ENCODE data around the gene MAP1B.

Gene MAP1B

DNA sequence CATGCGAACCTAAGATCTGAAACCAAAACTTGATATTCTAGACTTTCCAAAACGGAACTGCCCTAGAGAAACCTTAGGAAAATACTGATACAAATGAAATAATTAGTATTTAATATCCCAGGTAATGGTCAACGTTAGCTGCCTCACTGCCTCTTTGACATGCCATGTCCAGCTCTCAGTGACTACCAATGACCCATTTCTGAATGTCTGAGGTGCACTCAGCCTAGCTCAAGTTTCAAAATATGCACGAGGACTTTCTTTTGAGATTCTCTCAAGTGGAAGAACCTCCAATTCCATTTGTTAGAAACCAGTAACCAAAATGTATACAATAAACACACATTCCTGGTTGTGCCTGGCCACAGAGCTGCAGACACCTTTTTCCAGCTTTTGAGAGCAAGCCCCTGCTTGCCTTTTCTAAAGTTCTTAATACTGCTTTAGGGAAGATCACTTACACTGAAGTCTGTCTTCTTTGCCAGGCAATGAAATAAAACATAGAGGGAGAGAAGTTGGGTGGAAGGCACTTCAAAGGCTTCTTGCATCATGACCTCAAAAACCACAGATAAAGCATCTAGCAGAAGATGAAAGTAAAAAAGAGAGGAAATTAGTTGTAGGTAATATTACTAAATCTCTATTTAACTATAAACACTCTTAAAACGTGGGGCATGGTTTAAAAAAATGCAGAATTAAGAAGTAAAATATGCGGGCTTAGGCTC lies 124.9 kb downstream of the MAP1B start:
- DNase-seq: no peak

DNA sequence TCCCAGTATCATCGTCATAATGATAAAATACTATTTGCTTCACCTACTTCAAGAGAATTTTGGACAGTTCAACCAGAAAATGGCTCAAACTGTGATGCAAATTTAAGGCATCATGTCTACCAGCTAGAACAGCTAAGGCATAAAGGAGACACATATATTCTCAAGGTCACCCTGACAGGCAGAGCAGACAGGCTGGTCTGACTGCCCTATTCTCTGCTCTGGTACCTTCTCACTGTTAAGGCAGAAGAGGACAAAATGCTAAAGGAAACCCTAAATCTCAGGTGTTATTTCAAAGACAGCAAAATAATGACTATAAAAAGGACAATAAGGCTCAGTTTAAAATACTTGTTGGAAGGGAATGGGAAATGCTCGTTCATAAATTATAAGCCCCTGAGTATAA lies 125.6 kb downstream of the MAP1B start:
- DNase-seq: no peak

DNA sequence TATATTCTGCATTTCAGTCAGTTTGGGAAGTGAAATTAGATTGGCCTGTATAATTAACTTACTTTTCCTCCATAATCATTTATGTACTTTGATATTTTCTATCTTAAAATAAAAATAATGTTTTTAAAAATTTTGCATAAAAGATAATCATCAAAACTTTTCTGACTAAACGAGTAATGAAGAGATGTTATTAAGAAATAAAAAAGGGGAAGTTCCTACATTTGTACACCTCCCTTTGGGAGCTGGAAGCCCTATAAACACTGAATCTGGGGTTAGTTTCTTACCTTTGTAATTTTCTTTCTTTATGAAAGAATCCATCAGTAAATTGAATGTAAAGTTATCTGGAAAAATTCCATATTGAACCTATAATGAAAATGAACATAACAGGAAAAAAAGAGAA lies 126.6 kb downstream of the MAP1B start:
- no peak for DNase-seq

DNA sequence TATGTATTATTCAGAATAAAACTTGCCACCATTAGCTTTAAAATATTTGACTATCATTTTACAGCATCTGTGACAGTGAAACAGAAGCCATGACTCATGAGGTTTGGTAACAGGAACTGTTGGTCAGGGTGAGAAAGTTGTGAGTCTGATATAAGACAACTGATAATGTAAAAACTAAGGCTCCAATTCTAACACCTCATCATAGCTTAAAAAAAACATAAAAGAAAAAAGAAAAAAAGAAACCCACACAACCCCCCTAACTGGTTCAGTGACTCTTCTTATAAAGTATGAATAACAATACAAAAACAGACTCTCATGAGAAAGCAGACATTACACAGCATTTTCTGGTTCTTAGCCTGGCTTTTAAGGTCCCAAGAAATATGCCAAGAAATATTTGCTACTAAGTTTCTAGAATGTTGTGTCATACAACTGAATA lies 127.0 kb downstream of the MAP1B start:
- no peak for DNase-seq

DNA sequence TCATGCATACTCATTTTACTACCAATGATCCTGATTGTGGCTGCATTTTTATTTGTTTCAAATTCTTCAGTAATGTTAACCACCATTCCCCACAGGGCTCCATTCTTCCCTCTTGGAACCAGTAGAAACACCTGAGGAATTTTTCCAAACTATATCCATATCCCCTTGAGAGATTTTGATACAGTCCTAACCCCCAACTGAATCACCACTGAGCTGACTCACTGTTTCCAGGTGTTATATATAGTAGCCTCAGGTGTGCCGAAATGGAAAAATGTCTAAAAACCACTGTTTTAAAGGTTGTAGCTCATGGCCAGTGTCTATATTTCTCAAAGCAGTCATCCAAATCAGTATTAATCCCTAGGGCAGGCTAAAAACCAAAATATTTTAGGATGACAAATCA lies 127.6 kb downstream of the MAP1B start:
- DNase-seq: no peak

DNA sequence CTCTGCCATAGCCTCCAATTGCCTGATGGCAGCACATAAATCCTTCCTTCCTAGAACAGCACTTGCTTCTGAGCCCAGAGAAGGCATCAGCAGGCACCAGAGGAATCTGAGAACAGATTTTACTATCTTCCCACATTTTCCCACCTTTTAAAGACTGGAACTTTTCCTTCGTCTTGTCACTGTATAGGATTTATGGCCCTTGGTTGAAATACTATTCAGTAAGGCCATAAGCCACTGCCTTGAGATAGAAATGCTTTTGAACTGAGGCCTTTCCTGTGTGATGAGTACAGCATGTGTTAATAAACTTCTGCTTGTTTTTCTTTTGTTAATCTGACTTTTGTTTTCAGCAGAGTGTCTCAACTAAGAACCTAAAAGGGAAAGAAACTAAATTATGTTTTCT lies 128.4 kb downstream of the MAP1B start:
- DNase-seq: no peak

DNA sequence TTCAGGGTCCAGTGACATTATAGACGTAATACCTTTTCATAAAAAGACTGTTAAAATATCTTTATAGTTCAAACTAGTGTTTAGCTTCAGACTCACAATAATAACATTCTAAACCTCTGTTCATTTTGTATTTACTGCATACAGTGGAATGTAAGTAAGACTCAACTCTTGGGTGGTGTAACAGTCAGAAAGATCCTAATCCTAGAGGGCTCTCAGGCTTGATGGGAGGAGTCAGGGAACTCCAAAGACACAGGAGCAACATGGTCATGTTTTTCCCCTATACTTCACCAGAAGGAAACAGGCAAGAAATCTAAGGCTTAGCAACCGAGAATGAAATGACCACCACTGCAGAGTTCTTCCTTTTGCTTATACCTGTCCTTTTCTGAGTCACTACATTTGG lies 130.1 kb downstream of the MAP1B start:
- no peak for DNase-seq

DNA sequence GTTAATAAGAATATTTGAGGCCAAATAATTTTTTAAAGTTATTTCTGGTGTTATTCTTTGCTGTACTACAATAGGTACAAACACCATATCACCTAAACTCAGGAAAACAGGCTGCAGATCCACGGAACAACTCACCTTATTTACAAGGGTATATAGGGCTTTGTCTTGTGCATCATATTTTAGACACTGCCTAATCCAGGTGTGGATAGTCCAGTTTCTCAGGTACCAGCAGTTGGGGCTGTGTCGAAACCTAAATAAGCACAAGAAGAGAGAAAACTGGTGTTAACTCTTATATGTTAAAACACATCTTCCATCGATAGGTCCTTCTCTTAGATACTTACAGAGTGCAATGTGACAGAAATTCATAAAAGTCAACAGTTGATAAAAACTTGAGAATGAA lies 130.6 kb downstream of the MAP1B start:
- DNase-seq: no peak

DNA sequence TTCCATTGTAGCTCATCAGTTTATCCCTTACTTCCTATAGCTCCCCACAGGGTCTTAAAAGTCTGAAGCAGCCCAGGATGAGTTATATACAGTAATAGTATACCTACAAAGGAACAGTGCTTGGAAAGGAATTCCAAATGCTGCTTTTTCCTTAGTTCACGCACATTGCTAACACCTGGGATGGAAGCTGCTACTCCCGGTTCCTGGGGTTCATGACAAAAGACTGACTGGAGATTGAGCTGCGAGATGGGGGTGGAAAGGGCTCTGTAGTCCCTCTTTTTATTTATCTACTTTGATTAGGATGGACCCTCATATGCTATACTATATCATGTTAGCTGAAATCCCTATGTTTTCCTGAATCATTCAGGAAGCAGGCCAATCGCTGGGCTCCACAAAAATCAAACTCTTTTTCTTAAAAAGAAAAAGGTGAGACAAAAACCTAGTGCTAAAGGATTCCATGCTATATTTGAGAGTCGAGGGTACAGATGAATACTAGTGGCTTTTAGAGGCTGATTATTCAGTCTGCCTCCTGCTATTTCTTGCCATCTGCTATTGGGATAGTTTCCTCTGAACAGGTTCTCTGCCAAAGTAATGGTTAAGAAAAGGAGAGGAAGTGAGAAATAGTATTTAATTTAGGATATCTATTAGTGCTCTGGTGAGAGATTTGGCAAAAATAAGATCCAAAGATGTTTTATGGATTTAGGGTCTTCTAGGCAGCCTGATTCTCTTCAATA lies 131.6 kb downstream of the MAP1B start:
- no peak for DNase-seq

DNA sequence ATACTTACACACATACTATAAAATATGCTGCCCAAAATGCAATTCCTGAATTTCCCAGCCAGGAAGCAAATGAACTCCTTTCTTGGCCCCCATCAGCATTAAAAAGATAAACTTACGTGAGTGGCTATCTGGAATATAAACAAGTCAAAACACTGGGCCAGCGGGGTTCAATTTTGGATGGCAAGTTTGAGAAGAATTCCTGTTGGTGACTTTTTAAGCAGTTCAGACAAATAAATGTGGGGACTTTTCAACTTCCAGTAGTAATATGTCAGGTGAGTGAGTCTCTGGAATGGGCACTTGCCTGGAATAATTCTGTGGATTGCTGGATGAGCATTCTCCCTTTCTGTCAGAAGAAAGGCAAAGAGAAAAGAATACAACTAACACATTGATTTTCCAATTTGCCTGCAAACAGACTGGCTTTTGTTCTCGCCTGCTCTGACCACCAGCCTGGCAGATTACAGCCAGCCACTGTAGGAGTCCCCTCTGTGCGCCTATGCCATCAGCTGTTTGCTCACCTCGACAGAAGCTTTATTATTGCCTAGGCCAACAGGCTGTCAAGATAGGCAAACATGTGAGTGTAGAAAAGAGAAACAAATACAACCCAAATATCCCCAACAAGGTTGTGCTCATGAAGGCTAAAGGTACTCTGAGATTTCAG lies 134.2 kb downstream of the MAP1B start:
- DNase-seq: no peak

DNA sequence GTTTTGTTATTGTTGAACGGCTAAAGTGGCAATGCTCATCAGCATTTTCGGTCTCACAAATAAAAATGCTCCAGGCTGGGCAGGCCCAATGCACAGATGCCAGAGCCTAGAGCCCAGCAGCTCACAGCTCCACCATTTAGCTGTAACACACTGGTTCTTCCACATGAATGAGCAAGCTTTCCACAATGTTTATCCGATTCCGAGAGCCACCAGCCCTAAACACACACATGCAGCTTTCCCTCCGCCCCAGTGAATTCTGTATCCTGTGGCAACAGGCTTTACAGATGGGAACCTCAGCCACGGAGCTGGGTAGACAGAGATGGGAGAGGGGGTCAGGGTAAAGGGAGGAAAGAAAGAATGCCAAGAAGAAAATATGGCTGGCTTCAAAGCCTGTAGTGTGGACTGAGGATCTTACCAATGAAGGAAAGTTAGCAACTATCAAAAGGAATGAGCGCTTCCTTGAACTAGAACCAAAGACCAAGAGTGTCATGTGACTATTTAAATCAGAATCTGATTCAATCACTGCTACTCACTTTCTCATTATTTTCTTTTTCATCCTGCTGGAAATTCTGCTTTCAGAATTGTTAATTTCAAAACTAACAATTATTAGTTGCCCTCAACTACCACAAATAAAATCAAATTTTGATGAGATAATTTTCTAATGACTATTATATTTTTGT lies 135.7 kb downstream of the MAP1B start:
- DNase-seq: no peak

DNA sequence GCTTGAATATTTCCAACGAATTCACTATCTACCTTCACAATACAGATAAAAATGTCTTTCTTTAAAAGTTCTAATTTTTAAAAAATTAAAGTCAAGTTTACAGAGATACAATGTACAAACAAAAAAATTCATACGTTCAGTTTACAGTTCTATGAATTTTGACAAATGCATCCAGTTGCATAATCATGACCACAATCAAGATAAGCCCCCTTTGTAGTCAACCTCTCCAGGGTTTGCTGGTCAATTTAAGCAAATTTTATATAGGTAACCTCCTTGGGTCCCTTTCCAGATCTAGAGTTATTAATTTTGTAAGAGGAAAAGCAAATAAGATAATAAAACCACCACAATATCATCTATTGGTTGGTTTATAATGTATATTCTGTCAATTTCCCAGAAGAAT lies 136.4 kb downstream of the MAP1B start:
- DNase-seq: no peak

DNA sequence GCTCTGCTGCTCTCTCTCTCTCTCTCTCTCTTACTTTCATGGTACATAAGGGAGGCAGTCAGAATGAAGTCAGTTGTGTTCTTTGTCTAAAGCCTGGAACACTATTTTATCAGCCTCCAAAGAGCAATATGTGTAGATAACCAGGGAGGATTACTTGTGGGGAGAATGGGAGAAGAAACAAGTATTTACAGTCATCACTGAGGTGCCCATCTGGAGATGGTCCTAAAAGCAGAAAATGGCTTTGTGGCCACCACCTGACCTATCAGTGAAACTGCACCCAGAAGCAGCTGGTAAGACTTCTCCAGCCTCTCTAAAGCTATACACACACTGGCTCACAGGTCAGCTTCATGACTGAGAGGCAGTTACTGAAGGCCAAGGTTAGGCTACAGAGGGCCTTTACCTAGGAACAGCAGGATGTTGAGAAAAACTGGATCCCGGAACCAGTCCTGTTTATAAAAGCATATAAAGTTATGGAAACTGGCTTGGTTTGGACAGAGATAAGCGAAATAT lies 137.6 kb downstream of the MAP1B start:
- no peak for DNase-seq

DNA sequence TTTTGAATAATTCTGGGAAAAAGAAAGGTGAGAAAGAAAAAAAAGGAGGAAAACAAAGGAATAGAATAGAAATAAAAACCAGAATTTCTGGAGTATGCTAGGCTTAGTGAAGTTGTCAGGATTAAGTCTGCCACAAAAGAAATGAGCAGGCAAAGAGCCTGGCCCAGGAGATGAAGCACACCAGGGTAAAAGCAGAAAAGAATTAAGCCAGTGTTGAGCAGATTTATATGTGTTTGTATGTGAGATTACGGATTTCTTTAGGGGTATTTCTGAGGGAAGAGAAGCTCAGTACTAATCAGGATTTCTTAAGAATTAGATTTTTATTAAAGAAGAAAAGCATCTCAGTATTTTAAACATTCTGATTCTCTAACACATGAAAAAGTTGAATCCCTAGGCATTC lies 138.3 kb downstream of the MAP1B start:
- no peak for DNase-seq

DNA sequence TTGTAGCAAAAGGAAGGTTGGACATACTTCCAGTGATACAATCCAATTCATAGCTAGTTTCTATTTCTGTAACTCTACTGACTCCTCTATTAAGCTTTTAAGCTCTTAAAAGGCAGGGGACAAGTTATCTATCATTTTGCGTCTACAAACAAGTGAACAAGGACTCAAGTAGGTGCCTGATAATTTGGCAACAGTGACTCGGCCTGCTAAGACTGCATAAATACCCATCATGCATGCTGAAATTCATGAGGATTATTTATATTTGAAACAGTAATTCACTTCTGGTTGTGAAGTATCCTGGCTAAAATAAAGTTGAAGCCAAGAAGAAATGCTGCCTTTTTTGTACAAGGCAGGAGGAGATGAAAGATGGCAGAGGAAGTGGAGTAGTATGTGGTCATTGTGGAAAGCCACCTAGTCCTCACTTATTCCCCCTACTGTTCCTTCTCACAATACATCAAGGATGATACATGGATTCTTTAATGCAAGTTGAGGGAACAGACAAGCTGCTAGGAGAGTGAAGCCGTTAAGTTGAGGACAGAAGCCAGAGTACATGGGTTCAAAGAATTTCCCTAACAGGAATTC lies 138.8 kb downstream of the MAP1B start:
- DNase-seq: no peak

DNA sequence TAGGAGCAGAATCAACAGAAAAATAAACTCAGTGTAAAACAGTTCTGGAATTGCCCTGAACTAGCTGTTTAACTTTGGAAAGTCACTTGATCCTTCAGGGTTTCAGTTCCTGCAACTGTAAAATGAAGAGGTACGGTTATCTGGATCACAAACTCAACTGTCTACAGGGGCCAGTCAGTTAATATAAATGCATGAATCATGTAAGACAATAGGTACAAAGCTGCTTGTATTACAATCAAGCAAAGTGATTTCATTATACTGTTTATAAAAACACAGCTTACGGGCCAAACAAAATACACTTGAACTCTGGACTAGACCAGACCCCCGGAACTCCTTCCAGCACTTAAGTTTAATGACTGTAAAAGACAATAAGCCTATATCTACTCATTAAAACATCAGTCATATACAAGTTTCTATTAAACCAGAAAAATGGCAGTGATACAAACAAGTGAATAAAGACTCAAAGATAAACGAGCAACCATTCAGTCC lies 139.7 kb downstream of the MAP1B start:
- no peak for DNase-seq

DNA sequence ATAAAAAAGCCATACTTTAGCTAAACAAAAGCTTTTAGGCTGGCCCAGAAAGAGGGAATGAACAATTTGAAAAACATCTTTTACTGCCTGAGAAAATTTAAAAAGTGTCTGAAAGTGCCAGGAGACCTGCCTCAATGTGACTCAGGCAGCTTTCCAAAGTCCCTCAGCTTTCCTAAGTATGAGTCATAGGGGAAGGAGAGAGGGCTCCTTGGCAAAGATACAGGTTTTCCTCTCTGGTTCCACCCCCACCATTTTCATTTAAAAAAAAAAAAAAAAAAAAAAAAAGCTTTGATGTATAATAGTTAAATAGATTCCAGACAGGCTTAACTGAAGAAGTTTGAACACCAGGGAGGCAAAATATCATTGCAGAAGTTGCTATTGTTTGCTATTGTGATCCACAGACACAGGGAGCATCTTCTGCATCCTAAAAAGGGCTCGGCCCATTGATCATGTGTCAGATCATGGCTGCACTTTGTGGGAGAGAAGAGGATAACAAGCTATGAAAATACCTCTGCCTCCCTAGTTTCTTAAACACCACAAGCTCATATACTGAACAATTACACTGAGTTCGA lies 141.2 kb downstream of the MAP1B start:
- no peak for DNase-seq

DNA sequence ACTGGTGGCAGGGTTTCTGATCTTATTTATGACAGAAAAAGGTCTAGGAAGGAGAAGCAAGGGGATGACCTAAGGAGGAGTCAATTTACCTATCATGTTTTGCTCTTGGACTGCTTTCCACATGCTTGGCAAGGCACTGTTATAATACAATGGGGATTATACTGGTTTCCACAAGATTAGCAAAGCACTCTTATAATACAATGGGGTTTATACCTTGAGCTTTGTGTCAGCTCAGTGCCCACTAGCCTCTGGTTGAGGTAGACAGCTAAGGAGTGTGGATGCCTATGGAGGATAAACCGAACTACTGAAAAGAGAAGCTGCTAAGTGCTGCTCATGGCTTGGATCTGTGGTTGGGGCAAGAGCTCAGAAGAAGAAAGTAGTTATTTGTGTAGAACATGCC lies 144.1 kb downstream of the MAP1B start:
- no peak for DNase-seq

DNA sequence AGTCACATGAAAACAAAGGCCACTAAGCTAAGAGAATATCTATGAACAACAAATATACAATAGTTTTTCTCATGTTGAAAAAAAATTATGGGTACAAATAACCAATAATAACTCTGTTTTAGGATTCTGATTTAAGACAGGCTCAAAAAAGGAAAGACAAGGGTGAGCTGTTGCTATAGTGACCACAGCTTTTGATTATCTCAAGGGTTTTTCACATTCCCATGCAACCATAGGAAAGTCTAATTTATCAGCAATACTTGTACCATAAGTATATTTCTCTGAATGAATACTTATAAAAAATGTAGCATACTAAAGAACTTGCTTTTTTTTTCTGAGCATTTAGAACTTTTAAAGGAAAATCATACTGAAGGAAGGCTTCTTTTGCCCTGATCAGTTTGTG lies 144.7 kb downstream of the MAP1B start:
- DNase-seq: no peak

DNA sequence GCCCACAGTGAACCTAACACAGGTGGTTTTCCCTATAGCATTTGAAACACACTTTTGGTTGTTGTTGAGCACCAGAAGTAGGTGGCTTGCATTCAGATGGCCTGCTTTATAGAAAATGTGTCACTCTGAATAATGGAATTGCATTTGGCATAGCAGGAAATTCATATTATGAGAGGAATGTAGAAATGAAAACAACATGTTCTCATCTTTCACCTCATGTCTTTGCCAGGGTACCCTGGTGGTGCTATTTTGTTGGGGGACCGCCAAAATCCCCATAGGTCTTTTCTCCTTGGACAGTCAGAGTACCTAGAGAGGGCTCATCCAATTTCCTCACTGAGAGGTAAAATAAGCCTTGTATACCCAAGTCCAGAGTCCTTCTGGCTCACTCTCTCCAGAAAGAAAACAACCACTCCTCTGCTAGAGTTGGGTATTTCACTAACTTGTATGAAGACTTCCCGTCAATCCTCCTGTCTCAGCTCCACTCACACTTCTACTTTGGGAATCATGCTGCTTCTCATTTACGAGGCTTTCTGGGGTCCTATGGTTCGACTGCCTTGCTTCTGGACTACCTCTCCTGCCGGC lies 145.4 kb downstream of the MAP1B start:
- no peak for DNase-seq

DNA sequence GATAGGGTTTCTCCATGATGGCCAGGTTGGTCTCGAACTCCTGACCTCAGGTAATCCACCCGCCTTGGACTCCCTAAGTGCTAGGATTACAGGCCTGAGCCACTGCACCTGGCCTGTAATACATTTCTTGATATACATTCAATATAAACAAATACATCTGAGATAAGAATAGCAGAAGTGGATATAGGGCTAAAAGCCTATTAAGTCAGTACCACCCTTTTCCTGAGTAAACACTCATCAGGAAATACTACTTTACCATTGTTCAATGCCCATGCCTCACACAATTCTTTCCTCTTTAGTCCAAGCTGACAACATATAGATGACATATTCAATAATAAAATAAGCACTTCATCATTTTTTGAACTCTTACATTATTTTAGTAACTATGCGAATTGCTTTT lies 148.0 kb downstream of the MAP1B start:
- DNase-seq: no peak

DNA sequence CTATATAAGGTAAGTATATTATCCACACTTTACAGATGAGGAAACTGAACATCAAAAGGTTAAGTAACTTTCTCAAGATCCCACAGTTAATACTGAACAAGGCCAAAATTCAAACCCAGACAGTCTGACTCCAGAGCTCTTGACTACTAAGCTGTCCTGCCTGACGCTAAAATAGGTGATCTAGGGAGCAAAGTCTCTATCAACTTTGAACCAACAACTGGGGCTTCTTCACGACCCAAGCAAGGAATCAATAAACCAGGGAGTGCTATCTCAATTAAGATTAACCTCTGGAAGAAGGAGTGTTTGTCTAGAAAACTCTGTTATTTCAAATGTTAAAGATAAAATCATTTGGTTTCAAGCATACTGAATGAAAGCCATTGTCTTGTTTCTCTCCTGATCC lies 148.4 kb downstream of the MAP1B start:
- DNase-seq: no peak
